ENCODE data around the gene WDR3.
"Not testable (repeated sequence)": the region's sequence is repeated elsewhere in the genome, so short reads cannot be mapped to it uniquely, and the experiment has no call there.

The WDR3 gene

GRCh38 chr1:117929343-117930172 lies at the start of gene WDR3, which contains the start of gene GDAP2:
Gene WDR3, plus strand, starts transcription at chr1:117929739. Its CDS starts 3,581 bp downstream, at chr1:117933320.
Gene GDAP2, minus strand, starts transcription at chr1:117929621. Its CDS starts 9,264 bp downstream, at chr1:117920357.
- peak; percentile 91 to 95 for DNase-seq (ENCODE audit: low read depth in 2 of 2)

GRCh38 chr1:117883616-117884015 lies 45.9 kb upstream of the WDR3 start:
- DNase-seq (ENCODE audit: low read depth in 2 of 2): no peak

- no peak for DNase-seq (ENCODE audit: low read depth in 2 of 2)
Observed at GRCh38 chr1:117886101-117886795, 43.3 kb upstream of the WDR3 start.

GRCh38 chr1:117890452-117890851 lies 39.1 kb upstream of the WDR3 start:
- DNase-seq (ENCODE audit: low read depth in 2 of 2): no peak

GRCh38 chr1:117892512-117892911 lies 37.0 kb upstream of the WDR3 start:
- no peak for DNase-seq (ENCODE audit: low read depth in 2 of 2)

GRCh38 chr1:117894078-117894477 lies 35.5 kb upstream of the WDR3 start:
- DNase-seq (ENCODE audit: low read depth in 2 of 2): no peak

GRCh38 chr1:117895482-117896114 lies 33.9 kb upstream of the WDR3 start:
- DNase-seq (ENCODE audit: low read depth in 2 of 2): peak; percentile 24 to 41

- no peak for DNase-seq (ENCODE audit: low read depth in 2 of 2)
Observed at GRCh38 chr1:117897551-117897950, 32.0 kb upstream of the WDR3 start.

GRCh38 chr1:117899801-117900200 lies 29.7 kb upstream of the WDR3 start:
- DNase-seq (ENCODE audit: low read depth in 2 of 2): no peak

- DNase-seq (ENCODE audit: low read depth in 2 of 2): no peak
Observed at GRCh38 chr1:117902944-117903343, 26.6 kb upstream of the WDR3 start.

- DNase-seq (ENCODE audit: low read depth in 2 of 2): no peak
Observed at GRCh38 chr1:117904485-117904884, 25.1 kb upstream of the WDR3 start.

- no peak for DNase-seq (ENCODE audit: low read depth in 2 of 2)
Observed at GRCh38 chr1:117905019-117905418, 24.5 kb upstream of the WDR3 start.

GRCh38 chr1:117911051-117911450 lies 18.5 kb upstream of the WDR3 start:
- DNase-seq (ENCODE audit: low read depth in 2 of 2): no peak

- DNase-seq (ENCODE audit: low read depth in 2 of 2): no peak
Observed at GRCh38 chr1:117919376-117919775, 10.2 kb upstream of the WDR3 start.

GRCh38 chr1:117921991-117922390 lies 7.5 kb upstream of the WDR3 start:
- no peak for DNase-seq (ENCODE audit: low read depth in 2 of 2)

- DNase-seq (ENCODE audit: low read depth in 2 of 2): not testable (repeated sequence)
Observed at GRCh38 chr1:117922717-117923116, 6.8 kb upstream of the WDR3 start.

GRCh38 chr1:117925981-117926380 lies 3.6 kb upstream of the WDR3 start:
- DNase-seq (ENCODE audit: low read depth in 2 of 2): no peak

- DNase-seq (ENCODE audit: low read depth in 2 of 2): peak in 1 of 2 donors; percentile 5
Observed at GRCh38 chr1:117928881-117929342, 627 bp upstream of the WDR3 start.

- no peak for DNase-seq (ENCODE audit: low read depth in 2 of 2)
Observed at GRCh38 chr1:117930173-117930447, 571 bp downstream of the WDR3 start.

GRCh38 chr1:117930484-117930883 lies 945 bp downstream of the WDR3 start:
- no peak for DNase-seq (ENCODE audit: low read depth in 2 of 2)

GRCh38 chr1:117932576-117932975 lies 3.0 kb downstream of the WDR3 start:
- DNase-seq (ENCODE audit: low read depth in 2 of 2): no peak

- DNase-seq (ENCODE audit: low read depth in 2 of 2): no peak
Observed at GRCh38 chr1:117933769-117934168, 4.2 kb downstream of the WDR3 start.

GRCh38 chr1:117942293-117942692 lies 12.8 kb downstream of the WDR3 start:
- no peak for DNase-seq (ENCODE audit: low read depth in 2 of 2)
